ENCODE measurements around the gene IDNK.

The IDNK gene

GRCh38 chr9:83649515-83649914 is 26.6 kb downstream of the IDNK start:
- TF ChIP-seq CTCF (IDR thresholded peaks at IDR 0.05; ENCODE audit: extremely low read depth, missing control alignments), result no peak

GRCh38 chr9:83651558-83651957 is 28.6 kb downstream of the IDNK start:
- DNase-seq (ENCODE audit: low spot score), result no peak
- no peak for TF ChIP-seq CTCF (IDR thresholded peaks at IDR 0.05; ENCODE audit: extremely low read depth, missing control alignments)

More at GRCh38 chr9:83649515-83649914, 26.6 kb downstream of the IDNK start:
- no peak for DNase-seq (ENCODE audit: low spot score)

GRCh38 chr9:83652433-83652832 is 29.5 kb downstream of the IDNK start:
- TF ChIP-seq CTCF (IDR thresholded peaks at IDR 0.05; ENCODE audit: extremely low read depth, missing control alignments), result no peak
- no peak for DNase-seq (ENCODE audit: low spot score)

- DNase-seq (ENCODE audit: low spot score), result no peak
- TF ChIP-seq CTCF (IDR thresholded peaks at IDR 0.05; ENCODE audit: extremely low read depth, missing control alignments), result no peak
Measured at GRCh38 chr9:83655433-83655832, 32.5 kb downstream of the IDNK start.

GRCh38 chr9:83656032-83656680 is 33.2 kb downstream of the IDNK start:
- DNase-seq (ENCODE audit: low spot score), result peak; percentile 28

GRCh38 chr9:83656952-83657351 is 34.0 kb downstream of the IDNK start:
- no peak for DNase-seq (ENCODE audit: low spot score)
- no peak for TF ChIP-seq CTCF (IDR thresholded peaks at IDR 0.05; ENCODE audit: extremely low read depth, missing control alignments)

More at GRCh38 chr9:83656032-83656680, 33.2 kb downstream of the IDNK start:
- no peak for TF ChIP-seq CTCF (IDR thresholded peaks at IDR 0.05; ENCODE audit: extremely low read depth, missing control alignments)

GRCh38 chr9:83662933-83663332 is 40.0 kb downstream of the IDNK start:
- DNase-seq (ENCODE audit: low spot score), result no peak
- TF ChIP-seq CTCF (IDR thresholded peaks at IDR 0.05; ENCODE audit: extremely low read depth, missing control alignments), result no peak

All from GM20000 (cell line).